H1 (cell line): ENCODE results near the gene FIBIN. TPM values are rescaled to one million over a fixed set of nuclear protein-coding genes. Genes with fewer than 3 reads are reported as not detected.

ENCODE experiments used
- CTCF ChIA-PET: fragments of 300-600 bp; sonication (Branson Sonifier 250); formaldehyde crosslinking; loops from one replicate; lab custom pipeline; 2021; ENCODE audit not compliant: partially characterized antibody; lab: Charles Lee
- POLR2A ChIA-PET: fragments of 300-600 bp; sonication (Branson Sonifier 250); formaldehyde crosslinking; loops from one replicate; lab custom pipeline; 2021; ENCODE audit warnings: inconsistent platforms; ENCODE audit not compliant: partially characterized antibody; lab: Charles Lee
- DNase-seq, 2 experiments: peaks; one replicate each; pipeline versions ENCODE4 v3.0.0 to v3.0.0-alpha.2; 2010 to 2022; ENCODE audit warnings: low spot score in 2 of 2, low read depth in 1 of 2, mixed read lengths in 1 of 2
- FAIRE-seq: peaks from 2 replicates; lab custom pipeline; 2011; peaks lifted over from hg19 to GRCh38; lab: Jason Lieb, UNC
- H2AFZ ChIP-seq: 2 replicates; pipeline ENCODE4 v1.8.1; 2012; ENCODE audit warnings: low read length, inconsistent platforms
- H2AK5ac ChIP-seq: 2 replicates; pipeline ENCODE4 v1.6.1; 2013; ENCODE audit warnings: low read depth, low read length
- H2BK120ac ChIP-seq: replicated peaks from 2 replicates; pipeline ENCODE3; 2013; ENCODE audit warnings: low read depth, low read length, inconsistent platforms
- H2BK12ac ChIP-seq: 2 replicates; pipeline ENCODE4 v1.6.1; 2013; ENCODE audit warnings: low read depth, low read length
- H2BK15ac ChIP-seq: 2 replicates; pipeline ENCODE4 v1.6.1; 2013; ENCODE audit warnings: low read length
- H2BK20ac ChIP-seq: 2 replicates; pipeline ENCODE4 v1.6.1; 2013; ENCODE audit warnings: low read length
- H2BK5ac ChIP-seq: 2 replicates; pipeline ENCODE4 v1.6.1; 2013; ENCODE audit warnings: low read depth, low read length
- H3K14ac ChIP-seq: 2 replicates; pipeline ENCODE4 v1.6.1; 2013; ENCODE audit warnings: inconsistent platforms; ENCODE audit not compliant: insufficient read length
- H3K18ac ChIP-seq: 2 replicates; pipeline ENCODE4 v1.6.1; 2013; ENCODE audit warnings: low read length; ENCODE audit errors: extremely low read depth
- H3K23ac ChIP-seq: 2 replicates; pipeline ENCODE4 v1.6.1; 2013; ENCODE audit warnings: inconsistent platforms; ENCODE audit not compliant: insufficient read length
- H3K23me2 ChIP-seq: 2 replicates; pipeline ENCODE4 v1.6.1; 2013; ENCODE audit warnings: low read depth, low read length
- H3K27ac ChIP-seq: 2 replicates; pipeline ENCODE4 v1.6.1; 2011; ENCODE audit warnings: low read depth, low read length, inconsistent platforms
- H3K27me3 ChIP-seq, 4 experiments: replicated peaks in 1 of 4; 1 replicate in 1 of 4; 2 replicates in 3 of 4; pipeline versions ENCODE4 v1.6.1 to v1.8.1; 2011 to 2013; ENCODE audit warnings: low read length in 3 of 4, mild to moderate bottlenecking in 3 of 4, inconsistent platforms in 2 of 4, mixed read lengths in 2 of 4, moderate library complexity in 1 of 4; ENCODE audit not compliant: control insufficient read depth in 3 of 4, insufficient read depth in 3 of 4; ENCODE audit errors: extremely low read depth in 1 of 4
- H3K36me3 ChIP-seq, 4 experiments: 2 replicates each; pipeline versions ENCODE4 v1.6.1 to v1.8.1; 2011 to 2013; ENCODE audit warnings: mild to moderate bottlenecking in 4 of 4, low read length in 3 of 4, moderate library complexity in 2 of 4, control low read depth in 1 of 4, inconsistent platforms in 1 of 4; ENCODE audit not compliant: insufficient read depth in 4 of 4, control insufficient read depth in 2 of 4
- H3K4ac ChIP-seq: replicated peaks from 2 replicates; pipeline ENCODE3; 2013; ENCODE audit warnings: low read length, low read depth, mixed read lengths, inconsistent platforms; ENCODE audit not compliant: insufficient read length
- H3K4me1 ChIP-seq, 4 experiments: replicated peaks in 1 of 4; 1 replicate in 1 of 4; 2 replicates in 3 of 4; pipeline versions ENCODE4 v1.6.1 to v1.8.1; 2011 to 2013; ENCODE audit warnings: low read length in 3 of 4, inconsistent platforms in 2 of 4, mixed read lengths in 1 of 4; ENCODE audit not compliant: insufficient read depth in 4 of 4, control insufficient read depth in 3 of 4
- H3K4me2 ChIP-seq, 2 experiments: 2 replicates each; pipeline versions ENCODE4 v1.6.1 to v1.8.1; 2011 to 2013; ENCODE audit warnings: low read depth in 2 of 2, low read length in 2 of 2, control low read depth in 1 of 2, inconsistent platforms in 1 of 2, mild to moderate bottlenecking in 1 of 2; ENCODE audit not compliant: insufficient read depth in 1 of 2
- H3K4me3 ChIP-seq, 4 experiments: fragments of 200-600, 300-600 bp in 1 of 4; sonication (generic), shearing (Covaris generic), sonication (Bioruptor Twin) in 1 of 4; 2 replicates each; pipeline versions ENCODE4 v1.5.1 to v1.8.1; 2011 to 2016; ENCODE audit warnings: low read length in 4 of 4, low read depth in 3 of 4, control low read depth in 2 of 4, inconsistent platforms in 2 of 4, mild to moderate bottlenecking in 2 of 4, mixed read lengths in 1 of 4, moderate library complexity in 1 of 4; ENCODE audit not compliant: insufficient read depth in 2 of 4; ENCODE audit errors: extremely low read depth in 1 of 4
- H3K56ac ChIP-seq: replicated peaks from 2 replicates; pipeline ENCODE3; 2013; ENCODE audit warnings: low read depth, mild to moderate bottlenecking, mixed read lengths, low read length, inconsistent platforms; ENCODE audit not compliant: insufficient read length
- H3K79me1 ChIP-seq: 2 replicates; pipeline ENCODE4 v1.6.1; 2013; ENCODE audit warnings: low read depth, low read length, control low read depth
- H3K79me2 ChIP-seq, 2 experiments: 2 replicates each; pipeline versions ENCODE4 v1.6.1 to v1.8.1; 2012 to 2013; ENCODE audit warnings: low read length in 2 of 2, mild to moderate bottlenecking in 2 of 2, inconsistent platforms in 1 of 2; ENCODE audit not compliant: insufficient read depth in 2 of 2, control insufficient read depth in 1 of 2
- H3K9ac ChIP-seq, 4 experiments: replicated peaks in 1 of 4; 1 replicate in 1 of 4; 2 replicates in 3 of 4; pipeline versions ENCODE4 v1.6.1 to v1.8.1; 2011 to 2013; ENCODE audit warnings: low read depth in 3 of 4, low read length in 3 of 4, control low read depth in 2 of 4, mild to moderate bottlenecking in 2 of 4, moderate library complexity in 2 of 4, inconsistent platforms in 1 of 4; ENCODE audit errors: extremely low read depth in 1 of 4
- H3K9me3 ChIP-seq, 2 experiments: 2 replicates each; pipeline versions ENCODE4 v1.6.1 to v1.8.1; 2012 to 2013; ENCODE audit warnings: mild to moderate bottlenecking in 2 of 2, moderate library complexity in 2 of 2, control low read depth in 1 of 2, inconsistent platforms in 1 of 2, low read depth in 1 of 2, low read length in 1 of 2, mixed read lengths in 1 of 2; ENCODE audit not compliant: insufficient read depth in 2 of 2
- H4K20me1 ChIP-seq, 2 experiments: replicated peaks in 1 of 2; 2 replicates each; pipeline versions ENCODE3 to v1.8.1; 2011 to 2013; ENCODE audit warnings: inconsistent platforms in 2 of 2, low read length in 2 of 2, mild to moderate bottlenecking in 1 of 2; ENCODE audit not compliant: insufficient read depth in 2 of 2, control insufficient read depth in 1 of 2
- H4K5ac ChIP-seq: 2 replicates; pipeline ENCODE4 v1.6.1; 2013; ENCODE audit warnings: low read length, low read depth, mixed read lengths, inconsistent platforms; ENCODE audit not compliant: insufficient read length
- H4K8ac ChIP-seq: 2 replicates; pipeline ENCODE4 v1.8.0; 2013; ENCODE audit warnings: mild to moderate bottlenecking, moderate library complexity, low read length, inconsistent platforms; ENCODE audit not compliant: insufficient read depth; ENCODE audit errors: extremely low read depth
- H4K91ac ChIP-seq: replicated peaks from 2 replicates; pipeline ENCODE3; 2013; ENCODE audit warnings: low read length, mixed read lengths, inconsistent platforms; ENCODE audit not compliant: insufficient read length
- ASH2L ChIP-seq: fragments of 200-600, 300-600 bp; sonication (generic); IDR thresholded peaks from one replicate; pipeline ENCODE4 v1.7.1; 2017; ENCODE audit warnings: low read length
- CBX8 ChIP-seq: fragments of 300-800, 300-1000 bp; sonication (generic); IDR thresholded peaks from 2 replicates; pipeline ENCODE4 v1.7.1; 2016; ENCODE audit warnings: low read depth, low read length, borderline replicate concordance
- CHD1 ChIP-seq: IDR thresholded peaks from 2 replicates; pipeline ENCODE4 v1.6.1; 2012; ENCODE audit warnings: low read depth, low read length, improper control_type of control experiment
- CTCF ChIP-seq, 3 experiments: IDR thresholded peaks; 1 replicate in 2 of 3; 2 replicates in 1 of 3; pipeline versions ENCODE4 v1.5.1 to v1.6.1; 2011; ENCODE audit warnings: low read length in 3 of 3, mild to moderate bottlenecking in 3 of 3, inconsistent platforms in 2 of 3, low read depth in 1 of 3, moderate library complexity in 1 of 3; ENCODE audit not compliant: insufficient read depth in 1 of 3; ENCODE audit errors: control extremely low read depth in 1 of 3
- RAD21 ChIP-seq, 2 experiments: IDR thresholded peaks in 1 of 2; conservative IDR thresholded peaks in 1 of 2; 2 replicates each; pipeline ENCODE4 v1.6.1; 2011; ENCODE audit warnings: low read depth in 2 of 2, low read length in 2 of 2, improper control_type of control experiment in 1 of 2, inconsistent platforms in 1 of 2, mild to moderate bottlenecking in 1 of 2, moderate library complexity in 1 of 2
- SIN3A ChIP-seq, 2 experiments: IDR thresholded peaks in 1 of 2; conservative IDR thresholded peaks in 1 of 2; 2 replicates each; pipeline ENCODE4 v1.6.1; 2011 to 2012; ENCODE audit warnings: low read length in 2 of 2, improper control_type of control experiment in 1 of 2, low read depth in 1 of 2, mild to moderate bottlenecking in 1 of 2
- SIRT6 ChIP-seq: IDR thresholded peaks from one replicate; pipeline ENCODE4 v1.7.1; 2012; ENCODE audit warnings: low read length, inconsistent platforms
- SUZ12 ChIP-seq: fragments of 200-600 bp; sonication (generic); IDR thresholded peaks from 2 replicates; pipeline ENCODE4 v1.6.1; 2012; ENCODE audit warnings: mild to moderate bottlenecking, inconsistent platforms, low read length, moderate library complexity, mixed read lengths
- YY1 ChIP-seq: IDR thresholded peaks from 2 replicates; pipeline ENCODE4 v1.6.1; 2011; ENCODE audit warnings: low read depth, mild to moderate bottlenecking, low read length
- ZNF274 ChIP-seq: IDR thresholded peaks from 2 replicates; pipeline ENCODE4 v1.7.0; 2012; ENCODE audit warnings: low read length, borderline replicate concordance; ENCODE audit errors: extremely low read depth
- WGBS, 2 experiments: shearing (Covaris generic) in 1 of 2; methylation state at CpG; one replicate each; pipeline versions ENCODE4 v1.1.6 to v1.1.7; 2013 to 2015; ENCODE audit warnings: low lambda C conversion rate in 2 of 2, mixed read lengths in 2 of 2, inconsistent platforms in 1 of 2, low coverage in 1 of 2, missing lambda C conversion rate in 1 of 2; ENCODE audit not compliant: insufficient replicate concordance in 2 of 2, insufficient coverage in 1 of 2, insufficient read length in 1 of 2; ENCODE audit errors: extremely low coverage in 1 of 2, missing lambda C conversion rate in 1 of 2; 5-methylcytosine and 5-hydroxymethylcytosine counted together
- polyA plus RNA-seq, 7 experiments: library from polyadenylated mRNA; depleted of rRNA in 3 of 7; stranded (reverse) in 5 of 7; unstranded in 2 of 7; fragments of >200 nt in 5 of 7; fragments of 200-250 nt in 2 of 7; gene quantifications; 1 replicate in 5 of 7; 2 replicates in 1 of 7; 4 replicates in 1 of 7; pipeline versions ENCODE4 v1.2.1 to v1.2.3, GENCODE V29; 2011 to 2013; ENCODE audit warnings: missing spikeins in 2 of 7, mixed read lengths in 2 of 7
- total RNA-seq: library from RNA; stranded (reverse); fragmentation: NEBNext Ultra II Directional; extraction: Animal tissue kit (Norgen Biotek cat#: 25700); gene quantifications from 2 replicates; pipeline ENCODE4 v1.2.1, GENCODE V29; 2021

The FIBIN gene
- total and polyA plus RNA-seq, 2 of the 8 experiments (the other 6 are each of a cell fraction or from before 2014, with no cell fraction given) = 0.38 to 0.45 TPM

- no peak overlapping the region for H2BK5ac ChIP-seq
- no peaks in the 10 kb centered on the region for H3K9me3 ChIP-seq
- no peak overlapping the region for H3K23ac ChIP-seq
- H3K4me1 ChIP-seq = no peaks in the 10 kb centered on the region
- no peak overlapping the region for H2BK120ac ChIP-seq
- WGBS, 2 experiments = 84% methylated on average over 4 of the region's 4 CpGs; no CpG with 5 or more reads in 1 of the 2 experiments
- H4K91ac ChIP-seq = no peak overlapping the region
- no peaks in the 10 kb centered on the region for H3K36me3 ChIP-seq
- no peak overlapping the region for H2AK5ac ChIP-seq
- H3K4me3 ChIP-seq = no peak overlapping the region
- H2BK12ac ChIP-seq = no peak overlapping the region
- ChIA-PET POLR2A (no interaction called here), CTCF (no interaction called here)
- H3K27ac ChIP-seq = no peak overlapping the region
- H3K4me2 ChIP-seq = no peak overlapping the region
- no peak overlapping the region for H2BK15ac ChIP-seq
- H4K8ac ChIP-seq = no peak overlapping the region
- no peaks in the 10 kb centered on the region for H3K27me3 ChIP-seq
- no peak overlapping the region for H3K14ac ChIP-seq
- H2AFZ ChIP-seq = no peak overlapping the region
- FAIRE-seq = no peak
- no peak overlapping the region for H2BK20ac ChIP-seq
- H3K18ac ChIP-seq = no peak overlapping the region
- no peak for DNase-seq
- H3K79me2 ChIP-seq = no peaks in the 10 kb centered on the region
- H4K5ac ChIP-seq = no peak overlapping the region
- H3K9ac ChIP-seq = no peak overlapping the region
- H3K56ac ChIP-seq = no peak overlapping the region
- no peaks in the 10 kb centered on the region for H3K79me1 ChIP-seq
- no peak overlapping the region for H3K4ac ChIP-seq
- no peaks in the 10 kb centered on the region for H3K23me2 ChIP-seq
- no peaks in the 10 kb centered on the region for H4K20me1 ChIP-seq
- no peak for TF ChIP-seq CHD1
- TF ChIP-seq SIN3A (conservative IDR thresholded peaks at IDR 0.05 in 1 of 2, IDR thresholded peaks at IDR 0.05 in 1 of 2; ENCODE audit: low read depth in 1 of 2, low read length in 2 of 2) = no peak
- TF ChIP-seq SIRT6 = no peak
- TF ChIP-seq RAD21 (IDR thresholded peaks at IDR 0.05 in 1 of 2, conservative IDR thresholded peaks at IDR 0.05 in 1 of 2; ENCODE audit: low read depth in 2 of 2, low read length in 2 of 2) = no peak
- TF ChIP-seq CTCF (IDR thresholded peaks at IDR 0.05; ENCODE audit: control extremely low read depth in 1 of 3, insufficient read depth in 1 of 3, low read depth in 1 of 3, low read length in 3 of 3) = no peak
- TF ChIP-seq ZNF274 = no peak
- TF ChIP-seq YY1 = no peak
- no peak for TF ChIP-seq SUZ12
- TF ChIP-seq CBX8 = no peak
- no peak for TF ChIP-seq ASH2L
Observed at GRCh38 chr11:27013781-27014361, 20.0 kb downstream of the FIBIN start.
